Hepatocyte (in vitro differentiated cells): ENCODE results near the gene INHBE. TPM values are rescaled to one million over a fixed set of nuclear protein-coding genes. Genes with fewer than 3 reads are reported as not detected.

Source experiments
- DNase-seq: peaks from one replicate; pipeline ENCODE4 v3.0.0-alpha.2; 2016; ENCODE audit warnings: low spot score
- H2AFZ ChIP-seq: fragments of 200-600 bp; sonication (generic); 2 replicates; pipeline ENCODE4 v1.6.0; 2016; ENCODE audit warnings: antibody characterized with exemption, mild to moderate bottlenecking
- H3K27ac ChIP-seq: fragments of 200-600 bp; sonication (generic); 2 replicates; pipeline ENCODE4 v1.5.1; 2016; ENCODE audit warnings: mild to moderate bottlenecking
- H3K27me3 ChIP-seq: fragments of 200-600 bp; sonication (generic); 2 replicates; pipeline ENCODE4 v1.6.1; 2016
- H3K36me3 ChIP-seq: fragments of 200-600 bp; sonication (generic); replicated peaks from 2 replicates; pipeline ENCODE4 v1.5.1; 2016; ENCODE audit warnings: low read depth; ENCODE audit not compliant: insufficient read depth
- H3K4me1 ChIP-seq: fragments of 200-600 bp; sonication (generic); 2 replicates; pipeline ENCODE4 v1.5.1; 2016; ENCODE audit warnings: mild to moderate bottlenecking, moderate library complexity; ENCODE audit not compliant: insufficient read depth
- H3K4me2 ChIP-seq: fragments of 200-600 bp; sonication (generic); 2 replicates; pipeline ENCODE4 v1.6.0; 2016
- H3K4me3 ChIP-seq: fragments of 200-600 bp; sonication (generic); 2 replicates; pipeline ENCODE4 v1.5.1; 2016; ENCODE audit warnings: mild to moderate bottlenecking
- H3K79me2 ChIP-seq: fragments of 200-600 bp; sonication (generic); 2 replicates; pipeline ENCODE4 v1.6.0; 2017; ENCODE audit warnings: mild to moderate bottlenecking
- H3K9me2 ChIP-seq: fragments of 200-600 bp; sonication (generic); replicated peaks from 2 replicates; pipeline ENCODE4 v1.6.0; 2017; ENCODE audit warnings: mild to moderate bottlenecking; ENCODE audit not compliant: insufficient read depth
- H3K9me3 ChIP-seq: fragments of 200-600 bp; sonication (generic); 2 replicates; pipeline ENCODE4 v1.5.1; 2016; ENCODE audit warnings: low read depth, mild to moderate bottlenecking
- H4K20me1 ChIP-seq: fragments of 200-600 bp; sonication (generic); 2 replicates; pipeline ENCODE4 v1.6.0; 2016; ENCODE audit warnings: mild to moderate bottlenecking; ENCODE audit not compliant: insufficient read depth, poor library complexity, severe bottlenecking
- EZH2 ChIP-seq: fragments of 200-600 bp; sonication (generic); IDR thresholded peaks from 2 replicates; pipeline ENCODE4 v1.6.1; 2016; ENCODE audit warnings: antibody characterized with exemption, mild to moderate bottlenecking, borderline replicate concordance
- EZH2phosphoT487 ChIP-seq: fragments of 200-600 bp; sonication (generic); IDR thresholded peaks from one replicate; pipeline ENCODE4 v1.6.1; 2018; ENCODE audit warnings: antibody characterized with exemption, mild to moderate bottlenecking, low read depth, moderate library complexity; ENCODE audit not compliant: unreplicated experiment, severe bottlenecking
- WGBS: methylation state at CpG from one replicate; pipeline ENCODE4 v1.1.6; 2016; ENCODE audit warnings: low lambda C conversion rate; ENCODE audit errors: missing lambda C conversion rate; 5-methylcytosine and 5-hydroxymethylcytosine counted together
- polyA plus RNA-seq: library from polyadenylated mRNA; unstranded; fragments of >200 nt; fragmentation: Nextera tagmentation; extraction: Ambion mirVana; gene quantifications from 2 replicates; pipeline ENCODE4 v1.2.1, GENCODE V29; 2016
- total RNA-seq: library from RNA; depleted of rRNA; stranded (reverse); fragments of >200 nt; gene quantifications from 2 replicates; pipeline ENCODE4 v1.2.3, GENCODE V29; 2014
- TF ChIP-seq, protein P1 (sequence below): fragments of 200-600 bp; sonication (generic); IDR thresholded peaks from 2 replicates; pipeline ENCODE4 v1.5.1; 2016; ENCODE audit warnings: antibody characterized with exemption, mild to moderate bottlenecking; ENCODE audit not compliant: poor library complexity

The INHBE gene
- total and polyA plus RNA-seq, 2 experiments from 2014 or later, result 15.1 to 44.2 TPM

- no peaks in the 10 kb centered on the region for H3K36me3 ChIP-seq
- peak overlapping the region; percentile 87 for H3K27ac ChIP-seq
- no peaks in the 10 kb centered on the region for H3K9me2 ChIP-seq
- no peak for TF ChIP-seq EZH2phosphoT487
- TF ChIP-seq EZH2, result no peak
- TF ChIP-seq, protein P1, sequence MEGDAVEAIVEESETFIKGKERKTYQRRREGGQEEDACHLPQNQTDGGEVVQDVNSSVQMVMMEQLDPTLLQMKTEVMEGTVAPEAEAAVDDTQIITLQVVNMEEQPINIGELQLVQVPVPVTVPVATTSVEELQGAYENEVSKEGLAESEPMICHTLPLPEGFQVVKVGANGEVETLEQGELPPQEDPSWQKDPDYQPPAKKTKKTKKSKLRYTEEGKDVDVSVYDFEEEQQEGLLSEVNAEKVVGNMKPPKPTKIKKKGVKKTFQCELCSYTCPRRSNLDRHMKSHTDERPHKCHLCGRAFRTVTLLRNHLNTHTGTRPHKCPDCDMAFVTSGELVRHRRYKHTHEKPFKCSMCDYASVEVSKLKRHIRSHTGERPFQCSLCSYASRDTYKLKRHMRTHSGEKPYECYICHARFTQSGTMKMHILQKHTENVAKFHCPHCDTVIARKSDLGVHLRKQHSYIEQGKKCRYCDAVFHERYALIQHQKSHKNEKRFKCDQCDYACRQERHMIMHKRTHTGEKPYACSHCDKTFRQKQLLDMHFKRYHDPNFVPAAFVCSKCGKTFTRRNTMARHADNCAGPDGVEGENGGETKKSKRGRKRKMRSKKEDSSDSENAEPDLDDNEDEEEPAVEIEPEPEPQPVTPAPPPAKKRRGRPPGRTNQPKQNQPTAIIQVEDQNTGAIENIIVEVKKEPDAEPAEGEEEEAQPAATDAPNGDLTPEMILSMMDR, result no peak
- H3K79me2 ChIP-seq, result no peaks in the 10 kb centered on the region
- H3K4me3 ChIP-seq, result no peak overlapping the region
- no peaks in the 10 kb centered on the region for H3K9me3 ChIP-seq
- peak; percentile 88 for DNase-seq
- no peak overlapping the region for H2AFZ ChIP-seq
- H3K4me2 ChIP-seq, result peak overlapping the region; percentile 10
- 24% methylated on average over 9 of the region's 9 CpGs for WGBS
- peaks cover 42% of the 10 kb centered on the region for H3K4me1 ChIP-seq
- H4K20me1 ChIP-seq, result no peaks in the 10 kb centered on the region
- no peaks in the 10 kb centered on the region for H3K27me3 ChIP-seq
Measured at GRCh38 chr12:57452181-57452936, 2.7 kb upstream of the INHBE start.

- TF ChIP-seq, protein P1, result peak; percentile 92
- TF ChIP-seq EZH2phosphoT487, result no peak
- Histone ChIP-seq H2AFZ (no peak overlapping the region), H3K4me2 (no peak overlapping the region), H3K27ac (peak overlapping the region; percentile 87), H3K9me3 (no peaks in the 10 kb centered on the region), H3K4me3 (no peak overlapping the region), H3K4me1 (peaks cover 42% of the 10 kb centered on the region), H4K20me1 (no peaks in the 10 kb centered on the region), H3K9me2 (no peaks in the 10 kb centered on the region), H3K79me2 (no peaks in the 10 kb centered on the region), H3K27me3 (no peaks in the 10 kb centered on the region), H3K36me3 (no peaks in the 10 kb centered on the region)
- WGBS, result 34% methylated on average over 7 of the region's 7 CpGs
- peak; percentile 90 for DNase-seq
Measured at GRCh38 chr12:57452937-57453509, 2.1 kb upstream of the INHBE start.

DNA sequence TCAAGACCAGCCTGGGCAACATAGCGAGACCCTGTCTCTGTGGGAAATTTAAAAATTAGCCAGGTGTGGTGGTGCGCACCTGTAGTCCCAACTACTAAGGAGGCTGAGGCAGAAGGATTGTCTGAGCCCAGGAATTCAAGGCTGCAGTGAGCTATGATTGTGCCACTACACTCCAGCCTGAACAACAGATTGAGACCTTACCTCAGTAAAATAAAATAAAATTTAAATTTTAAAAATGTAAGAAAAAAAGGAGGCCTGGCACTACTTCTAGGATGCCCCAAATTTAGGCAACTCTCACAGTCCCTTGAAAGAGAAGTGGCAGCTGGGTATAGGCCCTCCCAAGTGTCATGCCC lies 918 bp upstream of the INHBE start:
- no peaks in the 10 kb centered on the region for H3K9me3 ChIP-seq
- WGBS, result 92% methylated on average over 2 of the region's 2 CpGs
- H3K27me3 ChIP-seq, result no peaks in the 10 kb centered on the region
- TF ChIP-seq EZH2 (no peak), EZH2phosphoT487 (no peak)
- TF ChIP-seq, protein P1, result no peak
- H4K20me1 ChIP-seq, result no peaks in the 10 kb centered on the region
- no peak for DNase-seq
- no peak overlapping the region for H3K4me3 ChIP-seq
- no peak overlapping the region for H3K4me2 ChIP-seq
- no peak overlapping the region for H2AFZ ChIP-seq
- no peaks in the 10 kb centered on the region for H3K79me2 ChIP-seq
- peaks cover 48% of the 10 kb centered on the region for H3K4me1 ChIP-seq
- no peaks in the 10 kb centered on the region for H3K36me3 ChIP-seq
- H3K9me2 ChIP-seq, result no peaks in the 10 kb centered on the region
- H3K27ac ChIP-seq, result peak overlapping the region; percentile 91
